Right lobe of liver (tissue), 4 donors: Measurements from ENCODE around the gene SULF2.

ENCODE experiments used
- CTCF ChIP-seq, 4 donors: fragments of 200-600 bp in 3 of 4; fragments of 450-650 bp in 1 of 4; IDR thresholded peaks; one replicate each; pipeline versions ENCODE4 v1.5.1 to v1.8.0; 2016 to 2022; ENCODE audit warnings: antibody characterized with exemption in 4 of 4, mild to moderate bottlenecking in 2 of 4
- POLR2A ChIP-seq: fragments of 450-650 bp; IDR thresholded peaks from one replicate; pipeline ENCODE4 v1.6.1; 2017; ENCODE audit warnings: antibody characterized with exemption, mild to moderate bottlenecking
- donor health status: DM: no; HTN: no; CAD: no.
- donor health status: DM: no; HTN: no; CAD: no.
- donor health status: DM: no; HTN: yes; CAD: no.

- TF ChIP-seq CTCF (IDR thresholded peaks at IDR 0.05) (no peak), POLR2A (no peak)
Measured at GRCh38 chr20:47674686-47675085, 110.6 kb downstream of the SULF2 start.
